NCI-H2081 treated with DMSO at 0.1 percent for 48 hours (cell line): ENCODE measurements around the gene CREM.

Experiments
- DNase-seq: peaks from one replicate; lab custom pipeline; 2025; lab: John Stamatoyannopoulos, UW

Gene CREM

GRCh38 chr10:35135861-35136260 lies 9.2 kb downstream of the CREM start:
- no peak for DNase-seq

GRCh38 chr10:35136263-35136815 lies 9.7 kb downstream of the CREM start:
- DNase-seq, result no peak

- DNase-seq, result no peak
Observed at GRCh38 chr10:35140126-35140525, 13.5 kb downstream of the CREM start.

- no peak for DNase-seq
Observed at GRCh38 chr10:35140727-35141126, 14.1 kb downstream of the CREM start.

GRCh38 chr10:35150308-35150707 lies 23.7 kb downstream of the CREM start:
- DNase-seq, result no peak

GRCh38 chr10:35152992-35153391 lies 26.3 kb downstream of the CREM start:
- DNase-seq, result no peak

- DNase-seq, result no peak
Observed at GRCh38 chr10:35153716-35154115, 27.1 kb downstream of the CREM start.

- DNase-seq, result no peak
Observed at GRCh38 chr10:35160743-35161142, 34.1 kb downstream of the CREM start.

- DNase-seq, result no peak
Observed at GRCh38 chr10:35161906-35162305, 35.3 kb downstream of the CREM start.

- DNase-seq, result no peak
Observed at GRCh38 chr10:35165136-35165535, 38.5 kb downstream of the CREM start.

GRCh38 chr10:35165811-35166210 lies 39.2 kb downstream of the CREM start:
- DNase-seq, result no peak

- no peak for DNase-seq
Observed at GRCh38 chr10:35166607-35167006, 40.0 kb downstream of the CREM start.

GRCh38 chr10:35167342-35167741 lies 40.7 kb downstream of the CREM start:
- no peak for DNase-seq

- DNase-seq, result no peak
Observed at GRCh38 chr10:35172146-35172545, 45.5 kb downstream of the CREM start.

GRCh38 chr10:35172574-35172973 lies 45.9 kb downstream of the CREM start:
- no peak for DNase-seq

GRCh38 chr10:35178331-35178730 lies 51.7 kb downstream of the CREM start:
- DNase-seq, result no peak

GRCh38 chr10:35182631-35183510 lies 56.2 kb downstream of the CREM start:
- DNase-seq, result no peak

- no peak for DNase-seq
Observed at GRCh38 chr10:35184527-35185171, 58.0 kb downstream of the CREM start.

- DNase-seq, result no peak
Observed at GRCh38 chr10:35185260-35186034, 58.8 kb downstream of the CREM start.

GRCh38 chr10:35188954-35189353 lies 62.3 kb downstream of the CREM start:
- no peak for DNase-seq

GRCh38 chr10:35191523-35191922 lies 64.9 kb downstream of the CREM start:
- no peak for DNase-seq

- no peak for DNase-seq
Observed at GRCh38 chr10:35192645-35193249, 66.1 kb downstream of the CREM start.
